Measurements from ENCODE around the gene VPREB1.

DNA sequence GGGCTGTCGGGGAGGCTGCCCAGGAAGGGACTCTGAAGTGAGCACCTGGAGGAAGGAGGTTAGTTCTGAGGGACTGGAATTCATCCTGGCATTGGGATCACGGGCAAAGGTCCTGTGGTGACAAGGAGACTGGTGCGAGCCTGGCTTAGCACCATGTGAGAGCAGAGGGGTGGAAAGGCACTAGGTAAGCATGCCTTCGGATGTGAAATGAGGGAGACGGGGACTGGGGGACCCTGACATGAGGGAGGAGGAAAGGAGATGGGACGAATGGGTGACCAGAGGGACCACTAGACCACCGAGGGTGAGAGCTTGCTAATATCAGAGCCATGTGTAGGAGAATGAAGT, 3.1 kb upstream of the VPREB1 start:
- TF ChIP-seq HDGF (IDR thresholded peaks at IDR 0.05; ENCODE audit: borderline replicate concordance): no peak
- no peak for TF ChIP-seq FOXA1 (IDR thresholded peaks at IDR 0.05)
- TF ChIP-seq ELF4 (IDR thresholded peaks at IDR 0.05): no peak
- TF ChIP-seq LEF1 (IDR thresholded peaks at IDR 0.05; ENCODE audit: borderline replicate concordance): no peak
- no peak for TF ChIP-seq ZNF384 (IDR thresholded peaks at IDR 0.05)
- TF ChIP-seq FOXM1 (IDR thresholded peaks at IDR 0.05; ENCODE audit: borderline replicate concordance): no peak
- TF ChIP-seq TARDBP (IDR thresholded peaks at IDR 0.05): no peak
- TF ChIP-seq BHLHE40 (IDR thresholded peaks at IDR 0.05; ENCODE audit: borderline replicate concordance): no peak
- no peak for TF ChIP-seq L3MBTL2 (conservative IDR thresholded peaks at IDR 0.05)
- no peak for TF ChIP-seq SP1 (IDR thresholded peaks at IDR 0.05)
- TF ChIP-seq SUZ12 (IDR thresholded peaks at IDR 0.05): no peak
- TF ChIP-seq ARNT (IDR thresholded peaks at IDR 0.05): no peak

Data from HEK293T (cell line).